Measurements from ENCODE around the gene SSRP1.

The SSRP1 gene

GRCh38 chr11:57376095-57377090 is 40.7 kb upstream of the SSRP1 start:
- TF ChIP-seq CTCF (IDR thresholded peaks at IDR 0.05; ENCODE audit: control insufficient read depth, extremely low read depth, insufficient read depth): no peak
- no peak overlapping the region for H3K4me3 ChIP-seq (ENCODE audit: low read depth, low read length)
- DNase-seq (ENCODE audit: low read depth): no peak

GRCh38 chr11:57375490-57375889 is 39.8 kb upstream of the SSRP1 start:
- no peak for DNase-seq (ENCODE audit: low read depth)
- TF ChIP-seq CTCF (IDR thresholded peaks at IDR 0.05; ENCODE audit: control insufficient read depth, extremely low read depth, insufficient read depth): no peak
- no peak overlapping the region for H3K4me3 ChIP-seq (ENCODE audit: low read depth, low read length)

- no peak overlapping the region for H3K4me3 ChIP-seq (ENCODE audit: low read depth, low read length)
- TF ChIP-seq CTCF (IDR thresholded peaks at IDR 0.05; ENCODE audit: control insufficient read depth, extremely low read depth, insufficient read depth): no peak
- DNase-seq (ENCODE audit: low read depth): no peak
Observed at GRCh38 chr11:57374966-57375365, 39.3 kb upstream of the SSRP1 start.

- no peak for TF ChIP-seq CTCF (IDR thresholded peaks at IDR 0.05; ENCODE audit: control insufficient read depth, extremely low read depth, insufficient read depth)
- no peak for DNase-seq (ENCODE audit: low read depth)
- no peak overlapping the region for H3K4me3 ChIP-seq (ENCODE audit: low read depth, low read length)
Observed at GRCh38 chr11:57373146-57373545, 37.5 kb upstream of the SSRP1 start.

GRCh38 chr11:57370941-57371340 is 35.2 kb upstream of the SSRP1 start:
- DNase-seq (ENCODE audit: low read depth): no peak
- no peak for TF ChIP-seq CTCF (IDR thresholded peaks at IDR 0.05; ENCODE audit: control insufficient read depth, extremely low read depth, insufficient read depth)
- H3K4me3 ChIP-seq (ENCODE audit: low read depth, low read length): no peak overlapping the region

- DNase-seq (ENCODE audit: low read depth): no peak
- no peak for TF ChIP-seq CTCF (IDR thresholded peaks at IDR 0.05; ENCODE audit: control insufficient read depth, extremely low read depth, insufficient read depth)
- H3K4me3 ChIP-seq (ENCODE audit: low read depth, low read length): no peak overlapping the region
Observed at GRCh38 chr11:57370251-57370650, 34.6 kb upstream of the SSRP1 start.

Measured in LNCaP clone FGC (cell line).